Activated CD8-positive, alpha-beta memory T cell treated with anti-CD3 and anti-CD28 coated beads, Interleukin-2, amount 10 ng/mL, durations not matched to agents 7 days and 5 days (primary cell): Measurements from ENCODE around the gene RFTN1. TPM values are rescaled to one million over a fixed set of nuclear protein-coding genes. Genes with fewer than 3 reads are reported as not detected.

Experiments
- ATAC-seq: fragments of 150-1000 bp; cut with Tn5 transposase; one replicate; pipeline ENCODE4 v1.10.0; 2021; ENCODE audit warnings: moderate library complexity
- CTCF ChIA-PET: fragments of 350-600 bp; sonication (Branson Sonifier 250); formaldehyde crosslinking; loops from one replicate; lab custom pipeline; 2021; ENCODE audit warnings: antibody characterized with exemption; lab: Charles Lee
- DNase-seq: peaks from one replicate; pipeline ENCODE4 v3.0.0-alpha.2; 2020
- H3K27ac Mint-ChIP-seq: one replicate; pipeline ENCODE4 v1.8.0; 2021; ENCODE audit warnings: mild to moderate bottlenecking, mixed read lengths
- H3K27me3 Mint-ChIP-seq: one replicate; pipeline ENCODE4 v1.8.0; 2021; ENCODE audit warnings: mixed read lengths
- H3K36me3 Mint-ChIP-seq: one replicate; pipeline ENCODE4 v1.8.0; 2021; ENCODE audit warnings: mild to moderate bottlenecking, mixed read lengths
- H3K4me1 Mint-ChIP-seq: one replicate; pipeline ENCODE4 v1.8.0; 2021; ENCODE audit warnings: mixed read lengths
- H3K4me3 Mint-ChIP-seq: one replicate; pipeline ENCODE4 v1.8.0; 2021; ENCODE audit warnings: mild to moderate bottlenecking, moderate library complexity, mixed read lengths
- H3K9me3 Mint-ChIP-seq: one replicate; pipeline ENCODE4 v1.8.0; 2022; ENCODE audit warnings: low read depth, mixed read lengths
- total RNA-seq, 2 experiments: library from RNA; stranded (reverse); gene quantifications; one replicate each; pipeline ENCODE4 v1.2.3, GENCODE V29; 2021

The RFTN1 gene
- total RNA-seq, 2 experiments from 2014 or later: 78.0 to 96.7 TPM

GRCh38 chr3:16461463-16462245 lies 51.8 kb downstream of the RFTN1 start:
- no peak overlapping the region for H3K27ac Mint-ChIP-seq
- ATAC-seq: no peak
- CTCF ChIA-PET: interaction anchor here (0.6 to 0.9 kb wide), 2 partner anchors 196 to 1269 kb away, joined by 3 read pairs; partner anchors contain the start of gene OXNAD1

GRCh38 chr3:16460886-16461285 lies 52.6 kb downstream of the RFTN1 start:
- DNase-seq (no peak), ATAC-seq (no peak)
- Mint-ChIP-seq H3K9me3 (no peaks in the 10 kb centered on the region), H3K27me3 (no peaks in the 10 kb centered on the region), H3K36me3 (peaks cover 25% of the 10 kb centered on the region), H3K27ac (no peak overlapping the region), H3K4me1 (peaks cover 27% of the 10 kb centered on the region), H3K4me3 (no peak overlapping the region)
- CTCF ChIA-PET: interaction anchor here (0.6 kb wide), 1 partner anchor 15 kb away, joined by 3 read pairs; no protein-coding TSS in a partner anchor

More at GRCh38 chr3:16461463-16462245, 51.8 kb downstream of the RFTN1 start:
- Mint-ChIP-seq H3K9me3 (no peaks in the 10 kb centered on the region), H3K4me1 (peaks cover 27% of the 10 kb centered on the region), H3K27me3 (no peaks in the 10 kb centered on the region), H3K36me3 (peaks cover 30% of the 10 kb centered on the region), H3K4me3 (no peak overlapping the region)
- DNase-seq: no peak

GRCh38 chr3:16460273-16460672 lies 53.2 kb downstream of the RFTN1 start:
- ATAC-seq: no peak
- H3K4me1 Mint-ChIP-seq: peaks cover 27% of the 10 kb centered on the region
- CTCF ChIA-PET: no interaction called here
- no peak for DNase-seq
- H3K36me3 Mint-ChIP-seq: peaks cover 23% of the 10 kb centered on the region
- no peak overlapping the region for H3K4me3 Mint-ChIP-seq
- no peak overlapping the region for H3K27ac Mint-ChIP-seq
- H3K27me3 Mint-ChIP-seq: no peaks in the 10 kb centered on the region
- H3K9me3 Mint-ChIP-seq: no peaks in the 10 kb centered on the region

GRCh38 chr3:16456784-16457415 lies 56.6 kb downstream of the RFTN1 start:
- Mint-ChIP-seq H3K27ac (no peak overlapping the region), H3K9me3 (no peaks in the 10 kb centered on the region), H3K36me3 (peaks cover 17% of the 10 kb centered on the region), H3K27me3 (no peaks in the 10 kb centered on the region), H3K4me1 (peaks cover 5% of the 10 kb centered on the region), H3K4me3 (no peak overlapping the region)
- CTCF ChIA-PET: no interaction called here
- DNase-seq (no peak), ATAC-seq (no peak)

- CTCF ChIA-PET: no interaction called here
- Mint-ChIP-seq H3K27ac (no peak overlapping the region), H3K4me3 (no peak overlapping the region), H3K4me1 (peaks cover 5% of the 10 kb centered on the region), H3K36me3 (peaks cover 13% of the 10 kb centered on the region), H3K9me3 (no peaks in the 10 kb centered on the region), H3K27me3 (no peaks in the 10 kb centered on the region)
- ATAC-seq (no peak), DNase-seq (no peak)
Observed at GRCh38 chr3:16455966-16456365, 57.5 kb downstream of the RFTN1 start.

GRCh38 chr3:16455001-16455400 lies 58.5 kb downstream of the RFTN1 start:
- Mint-ChIP-seq H3K27ac (no peak overlapping the region), H3K4me3 (no peak overlapping the region), H3K9me3 (no peaks in the 10 kb centered on the region), H3K27me3 (no peaks in the 10 kb centered on the region), H3K36me3 (peaks cover 15% of the 10 kb centered on the region), H3K4me1 (peaks cover 5% of the 10 kb centered on the region)
- ATAC-seq (no peak), DNase-seq (no peak)
- CTCF ChIA-PET: no interaction called here

GRCh38 chr3:16452261-16452660 lies 61.2 kb downstream of the RFTN1 start:
- ATAC-seq: no peak
- Mint-ChIP-seq H3K4me1 (peaks cover 15% of the 10 kb centered on the region), H3K27ac (no peak overlapping the region), H3K36me3 (peaks cover 21% of the 10 kb centered on the region), H3K9me3 (no peaks in the 10 kb centered on the region), H3K27me3 (no peaks in the 10 kb centered on the region), H3K4me3 (no peak overlapping the region)
- CTCF ChIA-PET: no interaction called here
- DNase-seq: no peak

GRCh38 chr3:16449369-16449768 lies 64.1 kb downstream of the RFTN1 start:
- H3K36me3 Mint-ChIP-seq: peaks cover 38% of the 10 kb centered on the region
- ATAC-seq: no peak

GRCh38 chr3:16448639-16449070 lies 64.8 kb downstream of the RFTN1 start:
- Mint-ChIP-seq H3K4me1 (peaks cover 17% of the 10 kb centered on the region), H3K27ac (no peak overlapping the region), H3K4me3 (no peak overlapping the region), H3K9me3 (no peaks in the 10 kb centered on the region), H3K27me3 (no peaks in the 10 kb centered on the region), H3K36me3 (peaks cover 38% of the 10 kb centered on the region)
- CTCF ChIA-PET: no interaction called here
- DNase-seq: no peak
- ATAC-seq: no peak

More at GRCh38 chr3:16449369-16449768, 64.1 kb downstream of the RFTN1 start:
- H3K27me3 Mint-ChIP-seq: no peaks in the 10 kb centered on the region
- CTCF ChIA-PET: no interaction called here
- no peaks in the 10 kb centered on the region for H3K9me3 Mint-ChIP-seq
- no peak for DNase-seq
- no peak overlapping the region for H3K27ac Mint-ChIP-seq
- H3K4me3 Mint-ChIP-seq: no peak overlapping the region
- H3K4me1 Mint-ChIP-seq: peaks cover 17% of the 10 kb centered on the region

- H3K9me3 Mint-ChIP-seq: no peaks in the 10 kb centered on the region
- H3K27me3 Mint-ChIP-seq: no peaks in the 10 kb centered on the region
- peaks cover 14% of the 10 kb centered on the region for H3K4me1 Mint-ChIP-seq
- H3K4me3 Mint-ChIP-seq: no peak overlapping the region
- H3K27ac Mint-ChIP-seq: no peak overlapping the region
- CTCF ChIA-PET: no interaction called here
- peaks cover 39% of the 10 kb centered on the region for H3K36me3 Mint-ChIP-seq
- ATAC-seq (no peak), DNase-seq (no peak)
Observed at GRCh38 chr3:16447135-16447534, 66.4 kb downstream of the RFTN1 start.

GRCh38 chr3:16444344-16444743 lies 69.2 kb downstream of the RFTN1 start:
- ATAC-seq: no peak
- no peak for DNase-seq
- Mint-ChIP-seq H3K4me1 (peaks cover 13% of the 10 kb centered on the region), H3K27me3 (no peaks in the 10 kb centered on the region), H3K4me3 (no peak overlapping the region), H3K36me3 (peaks cover 36% of the 10 kb centered on the region), H3K9me3 (no peaks in the 10 kb centered on the region), H3K27ac (no peak overlapping the region)
- CTCF ChIA-PET: no interaction called here

GRCh38 chr3:16442730-16443129 lies 70.8 kb downstream of the RFTN1 start:
- Mint-ChIP-seq H3K4me3 (no peak overlapping the region), H3K27me3 (no peaks in the 10 kb centered on the region), H3K4me1 (peaks cover 10% of the 10 kb centered on the region), H3K9me3 (no peaks in the 10 kb centered on the region), H3K36me3 (peaks cover 35% of the 10 kb centered on the region), H3K27ac (no peak overlapping the region)
- ATAC-seq (no peak), DNase-seq (no peak)
- CTCF ChIA-PET: no interaction called here

- Mint-ChIP-seq H3K27me3 (no peaks in the 10 kb centered on the region), H3K4me1 (peaks cover 8% of the 10 kb centered on the region), H3K4me3 (no peak overlapping the region), H3K27ac (no peak overlapping the region), H3K9me3 (no peaks in the 10 kb centered on the region), H3K36me3 (peaks cover 27% of the 10 kb centered on the region)
- ATAC-seq (no peak), DNase-seq (no peak)
- CTCF ChIA-PET: no interaction called here
Observed at GRCh38 chr3:16441371-16441875, 72.1 kb downstream of the RFTN1 start.
